Astrocyte of the spinal cord (primary cell): Measurements from ENCODE around the gene DOCK4.
A peak's percentile ranks its signal among the peaks of the same experiment; 100 is the strongest.

Source experiments
- DNase-seq: peaks from one replicate; pipeline ENCODE4 v3.0.0; 2011; ENCODE audit warnings: low read depth, low spot score
- H3K4me3 ChIP-seq: 2 replicates; pipeline ENCODE4 v1.5.1; 2011; ENCODE audit warnings: low read depth, mild to moderate bottlenecking, low read length, moderate library complexity
- CTCF ChIP-seq: IDR thresholded peaks from 2 replicates; pipeline ENCODE4 v1.5.1; 2012; ENCODE audit warnings: low read depth, mild to moderate bottlenecking, low read length, inconsistent platforms
- in situ Hi-C: cut with HindIII; loops from 2 replicates; pipeline ENCODE4 v1.10.0; 2017; ENCODE audit warnings: low sequenced_read_pairs

Gene DOCK4

GRCh38 chr7:111855161-111855841, 350.9 kb downstream of the DOCK4 start:
- in situ Hi-C loops: no loop called here
- H3K4me3 ChIP-seq: no peak overlapping the region
- peak; percentile 76 for DNase-seq
- TF ChIP-seq CTCF: peak; percentile 83

- in situ Hi-C loops: no loop called here
- no peak overlapping the region for H3K4me3 ChIP-seq
- DNase-seq: no peak
- TF ChIP-seq CTCF: peak; percentile 33
Measured at GRCh38 chr7:111853201-111853990, 352.8 kb downstream of the DOCK4 start.

GRCh38 chr7:111852081-111852480, 354.1 kb downstream of the DOCK4 start:
- in situ Hi-C loops: no loop called here
- TF ChIP-seq CTCF: no peak
- H3K4me3 ChIP-seq: no peak overlapping the region
- no peak for DNase-seq

GRCh38 chr7:111846898-111847297, 359.3 kb downstream of the DOCK4 start:
- in situ Hi-C loops: no loop called here
- H3K4me3 ChIP-seq: no peak overlapping the region
- TF ChIP-seq CTCF: no peak
- DNase-seq: no peak

GRCh38 chr7:111845853-111846252, 360.3 kb downstream of the DOCK4 start:
- in situ Hi-C loops: no loop called here
- no peak for TF ChIP-seq CTCF
- no peak overlapping the region for H3K4me3 ChIP-seq
- DNase-seq: no peak

- no peak overlapping the region for H3K4me3 ChIP-seq
- no peak for TF ChIP-seq CTCF
- in situ Hi-C loops: no loop called here
- no peak for DNase-seq
Measured at GRCh38 chr7:111844904-111845671, 361.1 kb downstream of the DOCK4 start.
